GM23338 (cell line): ENCODE measurements around the gene LPP. TPM values are rescaled to one million over a fixed set of nuclear protein-coding genes. Genes with fewer than 3 reads are reported as not detected.

Experiments used
- ATAC-seq: fragments of 200-7000 bp; cut with Tn5 transposase; 3 replicates; pipeline ENCODE4 v1.9.1; 2020
- DNase-seq: peaks from one replicate; pipeline ENCODE4 v3.0.0-alpha.2; 2015; ENCODE audit warnings: low spot score
- H2AFZ ChIP-seq: fragments of 200-600 bp; sonication (generic); 2 replicates; pipeline ENCODE4 v1.8.0; 2016; ENCODE audit warnings: antibody characterized with exemption, mild to moderate bottlenecking, moderate library complexity
- H3F3A ChIP-seq: fragments of 200-600 bp; sonication (generic); replicated peaks from 2 replicates; pipeline ENCODE4 v1.8.0; 2017; ENCODE audit warnings: antibody characterized with exemption, mixed run types, low read depth
- H3K27ac ChIP-seq: fragments of 200-600 bp; sonication (generic); 2 replicates; pipeline ENCODE4 v1.6.1; 2016; ENCODE audit warnings: low read depth
- H3K27me3 ChIP-seq: fragments of 200-600 bp; sonication (generic); 2 replicates; pipeline ENCODE4 v1.8.0; 2016; ENCODE audit warnings: mild to moderate bottlenecking, mixed run types, moderate library complexity; ENCODE audit not compliant: insufficient read depth
- H3K36me3 ChIP-seq: fragments of 200-600 bp; sonication (generic); 2 replicates; pipeline ENCODE4 v1.8.0; 2016; ENCODE audit warnings: mild to moderate bottlenecking; ENCODE audit not compliant: insufficient read depth
- H3K4me1 ChIP-seq: fragments of 200-600 bp; sonication (generic); 2 replicates; pipeline ENCODE4 v1.8.0; 2016; ENCODE audit warnings: mild to moderate bottlenecking, moderate library complexity; ENCODE audit not compliant: insufficient read depth
- H3K4me2 ChIP-seq: fragments of 200-600 bp; sonication (generic); 2 replicates; pipeline ENCODE4 v1.7.1; 2017; ENCODE audit warnings: mixed run types
- H3K4me3 ChIP-seq: fragments of 200-600 bp; sonication (generic); 2 replicates; pipeline ENCODE4 v1.6.1; 2016; ENCODE audit warnings: mixed run types
- H3K79me2 ChIP-seq: fragments of 200-600 bp; sonication (generic); replicated peaks from 2 replicates; pipeline ENCODE4 v1.8.0; 2017; ENCODE audit warnings: mild to moderate bottlenecking; ENCODE audit not compliant: insufficient read depth
- H3K9me2 ChIP-seq: fragments of 200-600 bp; sonication (generic); 2 replicates; pipeline ENCODE4 v1.8.0; 2017; ENCODE audit not compliant: insufficient read depth
- H4K20me1 ChIP-seq: fragments of 200-600 bp; sonication (generic); replicated peaks from 2 replicates; pipeline ENCODE4 v1.8.0; 2017; ENCODE audit warnings: mild to moderate bottlenecking; ENCODE audit not compliant: insufficient read depth
- H3K27ac Mint-ChIP-seq: 2 replicates; pipeline ENCODE4 v1.8.0; 2020; ENCODE audit warnings: inconsistent platforms, mild to moderate bottlenecking, moderate library complexity, mixed read lengths
- H3K27me3 Mint-ChIP-seq: 3 replicates; pipeline ENCODE4 v1.8.0; 2022; ENCODE audit warnings: low read depth, mild to moderate bottlenecking, moderate library complexity, mixed read lengths, inconsistent platforms; ENCODE audit not compliant: insufficient read depth, poor library complexity
- H3K36me3 Mint-ChIP-seq: 3 replicates; pipeline ENCODE4 v1.8.0; 2021; ENCODE audit warnings: low read depth, mild to moderate bottlenecking, inconsistent platforms, moderate library complexity, mixed read lengths
- H3K4me1 Mint-ChIP-seq: 3 replicates; pipeline ENCODE4 v1.8.0; 2020; ENCODE audit warnings: mild to moderate bottlenecking, inconsistent platforms, mixed read lengths
- H3K4me3 Mint-ChIP-seq: 3 replicates; pipeline ENCODE4 v1.8.0; 2021; ENCODE audit warnings: moderate library complexity, mild to moderate bottlenecking, inconsistent platforms, mixed read lengths
- H3K9me3 Mint-ChIP-seq: 3 replicates; pipeline ENCODE4 v1.8.0; 2020; ENCODE audit warnings: moderate library complexity, mild to moderate bottlenecking, inconsistent platforms, mixed read lengths
- CREB1 ChIP-seq: fragments of 250-450 bp; sonication (Bioruptor Pico); IDR thresholded peaks from 2 replicates; pipeline ENCODE4 v1.5.0; 2020; ENCODE audit warnings: low read depth, mild to moderate bottlenecking, moderate library complexity
- EZH2 ChIP-seq: fragments of 200-600 bp; sonication (generic); IDR thresholded peaks from one replicate; pipeline ENCODE4 v1.8.0; 2017; ENCODE audit warnings: antibody characterized with exemption, mild to moderate bottlenecking, low read depth; ENCODE audit not compliant: unreplicated experiment
- JUNB ChIP-seq: IDR thresholded peaks from one replicate; pipeline ENCODE4 v1.6.1; 2016; ENCODE audit warnings: antibody characterized with exemption; ENCODE audit not compliant: unreplicated experiment
- NANOG ChIP-seq: IDR thresholded peaks from 2 replicates; pipeline ENCODE4 v1.6.1; 2016; ENCODE audit warnings: antibody characterized with exemption, borderline replicate concordance
- STAT1 ChIP-seq: IDR thresholded peaks from one replicate; pipeline ENCODE4 v1.6.1; 2016; ENCODE audit warnings: antibody characterized with exemption; ENCODE audit not compliant: unreplicated experiment
- ZNF114 ChIP-seq: fragments of 250-450 bp; sonication (Bioruptor Pico); IDR thresholded peaks from 2 replicates; pipeline ENCODE4 v1.5.0; 2020; ENCODE audit warnings: mild to moderate bottlenecking, moderate library complexity
- ZNF331 ChIP-seq: fragments of 250-450 bp; sonication (Bioruptor Pico); IDR thresholded peaks from 2 replicates; pipeline ENCODE4 v1.5.0; 2020; ENCODE audit warnings: low read depth, mild to moderate bottlenecking, moderate library complexity
- polyA plus RNA-seq: library from polyadenylated mRNA; unstranded; fragments of >200 nt; fragmentation: Nextera tagmentation; extraction: Ambion mirVana; gene quantifications from 2 replicates; pipeline ENCODE4 v1.2.1, GENCODE V29; 2016
- total RNA-seq: library from RNA; depleted of rRNA; stranded (reverse); fragments of >200 nt; shearing (Covaris generic); gene quantifications from 2 replicates; pipeline ENCODE4 v1.2.3, GENCODE V29; 2014
- TF ChIP-seq, protein P1 (sequence below): fragments of 250-450 bp; sonication (Bioruptor Pico); IDR thresholded peaks from 2 replicates; pipeline ENCODE4 v1.5.0; 2020; ENCODE audit warnings: mild to moderate bottlenecking, moderate library complexity
- TF ChIP-seq, protein P2 (sequence below): IDR thresholded peaks from one replicate; pipeline ENCODE4 v1.6.1; 2018; ENCODE audit warnings: antibody characterized with exemption; ENCODE audit not compliant: unreplicated experiment
- TF ChIP-seq, protein P3 (sequence below), 2 experiments: fragments of 200-600 bp in 1 of 2; sonication (generic) in 1 of 2; conservative IDR thresholded peaks; 2 replicates each; pipeline versions ENCODE4 v1.5.1 to v1.6.1; 2016 to 2017; ENCODE audit warnings: antibody characterized with exemption in 2 of 2, low read depth in 2 of 2, mild to moderate bottlenecking in 2 of 2, moderate library complexity in 1 of 2

The LPP gene
- total and polyA plus RNA-seq, 2 experiments from 2014 or later: 23.0 to 35.2 TPM

DNA sequence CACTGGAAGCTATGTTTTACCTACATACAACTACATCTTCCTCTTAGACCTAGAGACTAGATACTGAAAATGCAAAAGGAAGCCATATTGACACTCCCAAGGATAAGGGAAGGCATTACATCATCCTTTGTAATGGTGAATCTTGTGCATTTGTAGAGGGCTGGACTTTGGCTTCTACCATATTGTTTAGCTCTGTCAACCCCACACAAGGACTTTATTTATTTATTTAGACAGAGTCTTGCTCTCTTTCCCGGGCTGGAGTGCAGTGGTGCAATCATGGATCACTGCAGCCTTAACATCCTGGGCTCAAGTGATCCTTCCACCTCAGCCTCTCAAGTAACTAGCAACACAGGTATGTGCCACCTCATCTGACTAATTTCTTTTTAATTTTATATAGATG is 686.3 kb downstream of the LPP start (continued):
- TF ChIP-seq ZNF114 (CRISPR knock-in tag) (no peak), JUNB (no peak), ZNF331 (CRISPR knock-in tag) (no peak)

DNA sequence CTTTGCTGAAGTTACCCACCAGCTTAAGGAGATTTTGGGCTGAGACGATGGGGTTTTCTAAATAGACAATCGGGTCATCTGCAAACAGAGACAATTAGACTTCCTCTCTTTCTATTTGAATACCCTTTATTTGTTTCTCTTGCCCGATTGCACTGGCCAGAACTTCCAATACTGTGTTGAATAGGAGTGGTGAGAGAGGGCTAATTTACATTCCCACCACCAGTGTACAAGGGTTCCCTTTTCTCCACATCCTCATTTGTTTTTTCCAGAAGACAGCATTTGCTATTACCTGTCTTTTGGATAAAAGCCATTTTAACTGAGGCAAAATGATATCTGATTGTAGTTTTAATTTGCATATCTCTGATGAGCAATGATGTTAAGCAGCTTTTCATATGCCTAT is 687.9 kb downstream of the LPP start:
- H3K4me1 Mint-ChIP-seq: no peaks in the 10 kb centered on the region
- H3K4me2 ChIP-seq: no peak overlapping the region
- no peak overlapping the region for H3K27ac Mint-ChIP-seq

More for the DNA sequence above, 687.9 kb downstream of the LPP start:
- Mint-ChIP-seq H3K27me3 (no peaks in the 10 kb centered on the region), H3K4me3 (no peak overlapping the region), H3K9me3 (peaks cover 3% of the 10 kb centered on the region; the same call in 1 of the 3 replicates), H3K36me3 (no peaks in the 10 kb centered on the region; the same call in 2 of the 3 replicates)
- no peak for TF ChIP-seq STAT1
- TF ChIP-seq, protein P1, sequence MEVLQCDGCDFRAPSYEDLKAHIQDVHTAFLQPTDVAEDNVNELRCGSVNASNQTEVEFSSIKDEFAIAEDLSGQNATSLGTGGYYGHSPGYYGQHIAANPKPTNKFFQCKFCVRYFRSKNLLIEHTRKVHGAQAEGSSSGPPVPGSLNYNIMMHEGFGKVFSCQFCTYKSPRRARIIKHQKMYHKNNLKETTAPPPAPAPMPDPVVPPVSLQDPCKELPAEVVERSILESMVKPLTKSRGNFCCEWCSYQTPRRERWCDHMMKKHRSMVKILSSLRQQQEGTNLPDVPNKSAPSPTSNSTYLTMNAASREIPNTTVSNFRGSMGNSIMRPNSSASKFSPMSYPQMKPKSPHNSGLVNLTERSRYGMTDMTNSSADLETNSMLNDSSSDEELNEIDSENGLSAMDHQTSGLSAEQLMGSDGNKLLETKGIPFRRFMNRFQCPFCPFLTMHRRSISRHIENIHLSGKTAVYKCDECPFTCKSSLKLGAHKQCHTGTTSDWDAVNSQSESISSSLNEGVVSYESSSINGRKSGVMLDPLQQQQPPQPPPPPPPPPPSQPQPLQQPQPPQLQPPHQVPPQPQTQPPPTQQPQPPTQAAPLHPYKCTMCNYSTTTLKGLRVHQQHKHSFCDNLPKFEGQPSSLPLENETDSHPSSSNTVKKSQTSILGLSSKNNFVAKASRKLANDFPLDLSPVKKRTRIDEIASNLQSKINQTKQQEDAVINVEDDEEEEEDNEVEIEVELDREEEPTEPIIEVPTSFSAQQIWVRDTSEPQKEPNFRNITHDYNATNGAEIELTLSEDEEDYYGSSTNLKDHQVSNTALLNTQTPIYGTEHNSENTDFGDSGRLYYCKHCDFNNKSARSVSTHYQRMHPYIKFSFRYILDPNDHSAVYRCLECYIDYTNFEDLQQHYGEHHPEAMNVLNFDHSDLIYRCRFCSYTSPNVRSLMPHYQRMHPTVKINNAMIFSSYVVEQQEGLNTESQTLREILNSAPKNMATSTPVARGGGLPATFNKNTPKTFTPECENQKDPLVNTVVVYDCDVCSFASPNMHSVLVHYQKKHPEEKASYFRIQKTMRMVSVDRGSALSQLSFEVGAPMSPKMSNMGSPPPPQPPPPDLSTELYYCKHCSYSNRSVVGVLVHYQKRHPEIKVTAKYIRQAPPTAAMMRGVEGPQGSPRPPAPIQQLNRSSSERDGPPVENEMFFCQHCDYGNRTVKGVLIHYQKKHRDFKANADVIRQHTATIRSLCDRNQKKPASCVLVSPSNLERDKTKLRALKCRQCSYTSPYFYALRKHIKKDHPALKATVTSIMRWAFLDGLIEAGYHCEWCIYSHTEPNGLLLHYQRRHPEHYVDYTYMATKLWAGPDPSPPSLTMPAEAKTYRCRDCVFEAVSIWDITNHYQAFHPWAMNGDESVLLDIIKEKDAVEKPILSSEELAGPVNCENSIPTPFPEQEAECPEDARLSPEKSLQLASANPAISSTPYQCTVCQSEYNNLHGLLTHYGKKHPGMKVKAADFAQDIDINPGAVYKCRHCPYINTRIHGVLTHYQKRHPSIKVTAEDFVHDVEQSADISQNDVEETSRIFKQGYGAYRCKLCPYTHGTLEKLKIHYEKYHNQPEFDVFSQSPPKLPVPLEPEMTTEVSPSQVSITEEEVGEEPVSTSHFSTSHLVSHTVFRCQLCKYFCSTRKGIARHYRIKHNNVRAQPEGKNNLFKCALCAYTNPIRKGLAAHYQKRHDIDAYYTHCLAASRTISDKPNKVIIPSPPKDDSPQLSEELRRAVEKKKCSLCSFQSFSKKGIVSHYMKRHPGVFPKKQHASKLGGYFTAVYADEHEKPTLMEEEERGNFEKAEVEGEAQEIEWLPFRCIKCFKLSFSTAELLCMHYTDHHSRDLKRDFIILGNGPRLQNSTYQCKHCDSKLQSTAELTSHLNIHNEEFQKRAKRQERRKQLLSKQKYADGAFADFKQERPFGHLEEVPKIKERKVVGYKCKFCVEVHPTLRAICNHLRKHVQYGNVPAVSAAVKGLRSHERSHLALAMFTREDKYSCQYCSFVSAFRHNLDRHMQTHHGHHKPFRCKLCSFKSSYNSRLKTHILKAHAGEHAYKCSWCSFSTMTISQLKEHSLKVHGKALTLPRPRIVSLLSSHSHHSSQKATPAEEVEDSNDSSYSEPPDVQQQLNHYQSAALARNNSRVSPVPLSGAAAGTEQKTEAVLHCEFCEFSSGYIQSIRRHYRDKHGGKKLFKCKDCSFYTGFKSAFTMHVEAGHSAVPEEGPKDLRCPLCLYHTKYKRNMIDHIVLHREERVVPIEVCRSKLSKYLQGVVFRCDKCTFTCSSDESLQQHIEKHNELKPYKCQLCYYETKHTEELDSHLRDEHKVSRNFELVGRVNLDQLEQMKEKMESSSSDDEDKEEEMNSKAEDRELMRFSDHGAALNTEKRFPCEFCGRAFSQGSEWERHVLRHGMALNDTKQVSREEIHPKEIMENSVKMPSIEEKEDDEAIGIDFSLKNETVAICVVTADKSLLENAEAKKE: no peak
- TF ChIP-seq ZNF331 (CRISPR knock-in tag): no peak
- TF ChIP-seq, protein P2, sequence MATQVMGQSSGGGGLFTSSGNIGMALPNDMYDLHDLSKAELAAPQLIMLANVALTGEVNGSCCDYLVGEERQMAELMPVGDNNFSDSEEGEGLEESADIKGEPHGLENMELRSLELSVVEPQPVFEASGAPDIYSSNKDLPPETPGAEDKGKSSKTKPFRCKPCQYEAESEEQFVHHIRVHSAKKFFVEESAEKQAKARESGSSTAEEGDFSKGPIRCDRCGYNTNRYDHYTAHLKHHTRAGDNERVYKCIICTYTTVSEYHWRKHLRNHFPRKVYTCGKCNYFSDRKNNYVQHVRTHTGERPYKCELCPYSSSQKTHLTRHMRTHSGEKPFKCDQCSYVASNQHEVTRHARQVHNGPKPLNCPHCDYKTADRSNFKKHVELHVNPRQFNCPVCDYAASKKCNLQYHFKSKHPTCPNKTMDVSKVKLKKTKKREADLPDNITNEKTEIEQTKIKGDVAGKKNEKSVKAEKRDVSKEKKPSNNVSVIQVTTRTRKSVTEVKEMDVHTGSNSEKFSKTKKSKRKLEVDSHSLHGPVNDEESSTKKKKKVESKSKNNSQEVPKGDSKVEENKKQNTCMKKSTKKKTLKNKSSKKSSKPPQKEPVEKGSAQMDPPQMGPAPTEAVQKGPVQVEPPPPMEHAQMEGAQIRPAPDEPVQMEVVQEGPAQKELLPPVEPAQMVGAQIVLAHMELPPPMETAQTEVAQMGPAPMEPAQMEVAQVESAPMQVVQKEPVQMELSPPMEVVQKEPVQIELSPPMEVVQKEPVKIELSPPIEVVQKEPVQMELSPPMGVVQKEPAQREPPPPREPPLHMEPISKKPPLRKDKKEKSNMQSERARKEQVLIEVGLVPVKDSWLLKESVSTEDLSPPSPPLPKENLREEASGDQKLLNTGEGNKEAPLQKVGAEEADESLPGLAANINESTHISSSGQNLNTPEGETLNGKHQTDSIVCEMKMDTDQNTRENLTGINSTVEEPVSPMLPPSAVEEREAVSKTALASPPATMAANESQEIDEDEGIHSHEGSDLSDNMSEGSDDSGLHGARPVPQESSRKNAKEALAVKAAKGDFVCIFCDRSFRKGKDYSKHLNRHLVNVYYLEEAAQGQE: no peak
- no peak for TF ChIP-seq JUNB
- TF ChIP-seq, protein P3, sequence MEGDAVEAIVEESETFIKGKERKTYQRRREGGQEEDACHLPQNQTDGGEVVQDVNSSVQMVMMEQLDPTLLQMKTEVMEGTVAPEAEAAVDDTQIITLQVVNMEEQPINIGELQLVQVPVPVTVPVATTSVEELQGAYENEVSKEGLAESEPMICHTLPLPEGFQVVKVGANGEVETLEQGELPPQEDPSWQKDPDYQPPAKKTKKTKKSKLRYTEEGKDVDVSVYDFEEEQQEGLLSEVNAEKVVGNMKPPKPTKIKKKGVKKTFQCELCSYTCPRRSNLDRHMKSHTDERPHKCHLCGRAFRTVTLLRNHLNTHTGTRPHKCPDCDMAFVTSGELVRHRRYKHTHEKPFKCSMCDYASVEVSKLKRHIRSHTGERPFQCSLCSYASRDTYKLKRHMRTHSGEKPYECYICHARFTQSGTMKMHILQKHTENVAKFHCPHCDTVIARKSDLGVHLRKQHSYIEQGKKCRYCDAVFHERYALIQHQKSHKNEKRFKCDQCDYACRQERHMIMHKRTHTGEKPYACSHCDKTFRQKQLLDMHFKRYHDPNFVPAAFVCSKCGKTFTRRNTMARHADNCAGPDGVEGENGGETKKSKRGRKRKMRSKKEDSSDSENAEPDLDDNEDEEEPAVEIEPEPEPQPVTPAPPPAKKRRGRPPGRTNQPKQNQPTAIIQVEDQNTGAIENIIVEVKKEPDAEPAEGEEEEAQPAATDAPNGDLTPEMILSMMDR (conservative IDR thresholded peaks at IDR 0.05; ENCODE audit: low read depth in 2 of 2): no peak
- no peak for TF ChIP-seq NANOG
- TF ChIP-seq EZH2: no peak
- TF ChIP-seq CREB1: no peak
- no peak overlapping the region for H2AFZ ChIP-seq
- H3K4me3 ChIP-seq: no peak overlapping the region
- DNase-seq (no peak), ATAC-seq (no peak)
- no peaks in the 10 kb centered on the region for H3K4me1 ChIP-seq
- H3K27me3 ChIP-seq: no peaks in the 10 kb centered on the region
- H3K27ac ChIP-seq: no peak overlapping the region
- no peaks in the 10 kb centered on the region for H4K20me1 ChIP-seq
- H3K36me3 ChIP-seq: no peaks in the 10 kb centered on the region
- no peaks in the 10 kb centered on the region for H3F3A ChIP-seq
- no peaks in the 10 kb centered on the region for H3K9me2 ChIP-seq
- H3K79me2 ChIP-seq: no peaks in the 10 kb centered on the region
